Activated naive CD4-positive, alpha-beta T cell treated with anti-CD3 and anti-CD28 coated beads, Interleukin-2, amount 10 ng/mL, durations not matched to agents 7 days and 5 days (primary cell): ENCODE results near the gene MATN4.

Source experiments
- CTCF ChIA-PET: fragments of 350-600 bp; sonication (Branson Sonifier 250); formaldehyde crosslinking; loops from one replicate; lab custom pipeline; 2021; ENCODE audit warnings: antibody characterized with exemption; lab: Charles Lee
- DNase-seq: peaks from one replicate; pipeline ENCODE4 v3.0.0-alpha.2; 2020
- H3K27ac Mint-ChIP-seq: one replicate; pipeline ENCODE4 v1.8.0; 2021; ENCODE audit warnings: mild to moderate bottlenecking, moderate library complexity, mixed read lengths
- H3K27me3 Mint-ChIP-seq: one replicate; pipeline ENCODE4 v1.8.0; 2021; ENCODE audit warnings: mild to moderate bottlenecking, mixed read lengths
- H3K36me3 Mint-ChIP-seq: one replicate; pipeline ENCODE4 v1.8.0; 2021; ENCODE audit warnings: mixed read lengths
- H3K4me1 Mint-ChIP-seq: one replicate; pipeline ENCODE4 v1.8.0; 2021; ENCODE audit warnings: mixed read lengths
- H3K4me3 Mint-ChIP-seq: one replicate; pipeline ENCODE4 v1.8.0; 2021; ENCODE audit warnings: mild to moderate bottlenecking, moderate library complexity, mixed read lengths
- H3K9me3 Mint-ChIP-seq: one replicate; pipeline ENCODE4 v1.8.0; 2021; ENCODE audit warnings: mixed read lengths

MATN4 gene

DNA sequence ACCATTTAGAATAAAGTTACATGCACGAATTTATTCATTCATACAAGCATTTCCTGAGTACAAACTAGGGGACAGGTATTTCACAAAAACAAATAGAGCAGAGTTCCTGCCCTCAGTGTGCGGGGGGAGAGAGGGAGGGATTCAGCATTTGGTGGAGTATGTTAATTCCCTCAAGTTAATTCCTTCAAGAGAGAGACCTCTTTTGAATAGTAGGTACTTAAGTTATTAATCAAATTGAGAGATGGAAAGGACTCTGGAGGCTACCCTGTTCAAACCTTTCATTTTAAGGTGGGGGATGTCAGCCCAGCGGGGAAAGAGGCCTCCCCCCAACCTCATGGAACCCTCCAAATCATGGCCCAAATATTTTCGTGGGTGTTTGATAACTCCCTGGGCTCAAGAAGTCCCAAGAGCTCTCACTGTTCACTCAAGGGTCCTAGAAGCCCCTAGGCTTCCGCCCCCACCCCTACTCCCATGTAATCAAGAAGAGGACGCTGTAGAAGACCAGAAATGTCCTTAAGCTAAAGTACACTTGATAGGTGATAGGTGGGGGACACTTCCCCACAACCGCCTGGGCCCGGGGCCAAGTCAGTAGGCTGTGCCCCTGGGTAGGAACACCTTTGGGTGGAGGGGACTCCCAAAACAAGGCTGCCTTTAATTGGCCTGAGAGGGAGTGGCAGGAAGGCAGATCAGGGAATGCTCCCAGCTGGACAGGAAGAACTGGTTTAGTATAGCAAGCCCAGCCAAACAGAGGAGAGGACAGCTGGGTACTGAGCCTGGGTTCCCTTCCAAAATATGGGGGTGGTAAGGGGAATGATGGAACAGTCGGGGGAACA lies 37.2 kb upstream of the MATN4 start:
- Mint-ChIP-seq H3K27ac (no peak overlapping the region), H3K36me3 (peaks cover 2% of the 10 kb centered on the region), H3K4me3 (no peak overlapping the region), H3K27me3 (peaks cover 38% of the 10 kb centered on the region), H3K9me3 (no peaks in the 10 kb centered on the region), H3K4me1 (peaks cover 22% of the 10 kb centered on the region)
- no peak for DNase-seq
- CTCF ChIA-PET = interaction anchor here (1.2 to 1.6 kb wide), 3 partner anchors 16 to 92 kb away, joined by 3 to 4 read pairs (median 3); no protein-coding TSS in a partner anchor

DNA sequence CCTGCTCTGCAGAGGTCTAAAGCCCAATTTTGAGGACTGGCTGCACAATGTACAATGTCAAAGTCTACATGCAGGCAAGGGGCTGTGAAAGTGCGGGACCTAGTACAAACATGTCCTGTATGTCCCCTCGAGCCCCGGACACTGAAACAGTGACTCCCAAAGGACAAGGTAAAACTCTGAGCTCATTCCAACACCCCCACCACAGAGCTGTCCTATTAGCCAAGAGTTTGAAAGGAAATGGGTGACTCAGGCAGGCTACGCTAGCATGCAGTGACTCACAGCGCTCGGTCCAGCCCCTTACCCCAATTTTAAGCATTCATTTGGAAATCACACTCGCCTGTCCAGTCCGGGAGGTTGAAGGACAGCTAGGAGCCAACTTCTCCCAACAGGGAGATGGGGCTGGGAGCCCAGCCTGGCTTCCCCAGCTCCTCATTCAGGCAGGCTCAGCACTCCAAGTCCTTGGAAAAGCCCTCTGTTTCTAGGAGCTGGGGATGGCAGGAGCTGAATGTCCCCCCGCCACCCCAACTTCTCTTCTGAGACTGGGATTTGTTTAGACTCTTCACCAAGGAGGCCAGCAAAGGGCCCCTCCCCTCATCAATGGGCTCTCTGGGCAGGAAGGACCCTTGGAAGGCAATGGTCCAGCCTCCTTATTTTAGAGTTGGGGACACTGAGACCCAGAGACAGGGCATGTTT lies 36.2 kb upstream of the MATN4 start:
- CTCF ChIA-PET = interaction anchor here (0.7 to 1.6 kb wide), 5 partner anchors 17 to 427 kb away, joined by 3 read pairs; no protein-coding TSS in a partner anchor
- H3K27me3 Mint-ChIP-seq = peaks cover 33% of the 10 kb centered on the region
- no peak overlapping the region for H3K27ac Mint-ChIP-seq
- H3K9me3 Mint-ChIP-seq = no peaks in the 10 kb centered on the region
- DNase-seq = no peak
- peaks cover 22% of the 10 kb centered on the region for H3K4me1 Mint-ChIP-seq
- H3K36me3 Mint-ChIP-seq = peaks cover 2% of the 10 kb centered on the region
- no peak overlapping the region for H3K4me3 Mint-ChIP-seq

DNA sequence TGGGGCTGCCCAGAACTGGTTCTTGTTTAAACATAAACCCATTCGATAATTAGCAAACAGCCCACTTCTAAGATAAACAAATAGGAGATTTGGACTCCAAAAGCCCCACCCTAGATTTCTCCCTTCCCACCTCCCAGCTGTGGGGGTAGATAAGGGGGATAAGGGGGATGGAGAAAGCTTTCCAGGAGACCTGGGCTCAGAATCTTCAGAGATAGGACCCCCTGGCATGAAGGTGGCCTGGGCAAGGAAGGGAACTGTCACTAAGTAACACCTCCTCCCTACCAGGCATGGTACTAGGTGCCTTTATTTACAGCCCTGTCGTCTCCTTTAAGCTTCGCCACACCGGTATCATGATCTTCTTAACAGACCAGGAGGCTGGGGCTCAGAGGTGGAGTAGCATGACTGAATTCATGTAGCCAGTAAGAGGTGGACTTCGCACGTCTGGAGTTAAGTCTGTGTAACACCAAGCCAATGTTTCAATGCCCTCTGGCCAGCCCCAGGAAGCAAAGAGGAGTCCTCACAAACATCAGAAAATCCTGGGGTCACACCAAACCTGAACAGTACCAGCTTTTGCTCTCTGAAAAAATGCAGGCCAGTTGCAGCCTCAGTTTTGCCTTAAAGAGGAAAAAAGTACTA lies 35.6 kb upstream of the MATN4 start:
- H3K36me3 Mint-ChIP-seq = peaks cover 2% of the 10 kb centered on the region
- H3K27ac Mint-ChIP-seq = no peak overlapping the region
- CTCF ChIA-PET = interaction anchor here (1.2 to 1.6 kb wide), 4 partner anchors 17 to 428 kb away, joined by 3 read pairs; no protein-coding TSS in a partner anchor
- no peaks in the 10 kb centered on the region for H3K9me3 Mint-ChIP-seq
- DNase-seq = no peak
- H3K27me3 Mint-ChIP-seq = peaks cover 33% of the 10 kb centered on the region
- H3K4me1 Mint-ChIP-seq = peaks cover 22% of the 10 kb centered on the region
- no peak overlapping the region for H3K4me3 Mint-ChIP-seq

DNA sequence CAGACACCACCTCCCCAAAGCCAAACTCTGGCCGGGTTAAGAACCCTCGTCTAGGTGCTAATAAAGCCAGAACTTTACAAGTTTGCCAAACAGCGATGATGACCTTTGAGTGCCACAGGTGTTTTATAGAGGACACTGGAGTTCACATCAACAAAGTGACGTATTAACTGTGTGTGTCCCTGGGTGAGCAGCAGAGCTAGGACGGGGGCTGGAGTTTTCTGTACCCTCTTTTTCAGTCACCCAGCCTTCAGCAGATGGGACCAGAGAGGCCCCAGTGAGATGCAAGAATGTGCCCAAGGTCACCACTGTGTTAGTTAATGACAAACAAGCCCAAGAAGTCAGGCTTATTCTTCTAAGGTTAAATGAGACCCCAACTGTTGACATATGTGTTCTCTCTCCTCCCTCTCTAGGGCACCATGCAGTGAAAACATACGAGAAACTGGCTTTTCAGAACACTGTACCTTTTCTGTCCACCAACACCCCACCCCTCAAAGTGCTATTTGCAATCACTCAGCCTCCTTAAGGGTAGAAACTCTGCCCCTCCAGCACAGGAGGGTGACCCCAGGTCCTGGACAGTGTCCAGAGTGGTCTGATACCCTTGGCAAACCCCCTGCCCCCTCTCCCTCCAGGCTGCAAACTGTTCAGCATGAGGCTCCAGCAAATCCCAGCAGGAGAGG lies 34.9 kb upstream of the MATN4 start:
- peaks cover 2% of the 10 kb centered on the region for H3K36me3 Mint-ChIP-seq

DNA sequence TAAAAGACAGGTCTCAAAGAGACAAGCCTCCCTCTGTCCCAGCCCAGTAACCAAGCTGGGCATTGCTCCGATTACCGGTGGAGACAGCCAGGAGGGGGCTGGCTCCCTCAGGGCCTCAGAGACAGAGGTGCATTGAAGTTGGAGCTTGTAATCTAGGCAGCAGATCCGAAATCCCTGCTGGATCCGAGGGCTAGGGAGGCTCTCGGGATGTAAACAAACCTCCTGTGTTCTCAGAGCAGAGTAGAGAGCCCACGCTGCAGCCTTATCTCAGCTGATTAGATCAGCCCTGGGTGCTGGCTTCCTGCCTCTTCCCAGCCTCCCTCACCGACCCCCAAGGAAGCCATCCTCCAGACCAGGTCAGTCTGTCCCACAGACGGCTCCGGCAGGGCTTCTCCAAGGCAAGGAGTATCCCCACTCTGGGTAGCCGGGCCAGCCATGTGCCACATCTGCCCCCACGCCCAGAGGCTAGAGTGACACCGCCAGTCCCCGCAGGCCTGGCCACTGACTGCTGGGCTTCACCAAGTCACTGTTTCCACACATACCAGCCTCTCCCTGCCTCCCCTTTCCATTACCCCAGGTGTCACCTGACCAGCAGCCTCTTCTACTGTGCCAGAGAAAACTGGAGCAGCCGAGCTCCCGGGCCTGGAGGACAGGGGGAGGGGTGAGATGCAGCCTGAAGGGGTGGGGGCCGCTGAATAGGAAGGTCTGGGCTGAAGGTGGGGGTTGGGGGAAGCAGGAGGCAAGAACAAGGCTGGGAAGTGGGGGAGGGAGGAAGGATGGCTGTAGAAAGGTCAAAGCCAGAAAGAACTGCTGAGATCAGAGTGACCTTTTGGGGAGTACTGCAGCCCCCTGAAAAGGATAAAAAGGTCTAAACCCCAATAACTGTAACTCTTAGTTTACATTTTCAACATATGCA lies 34.1 kb upstream of the MATN4 start:
- Mint-ChIP-seq H3K27ac (no peak overlapping the region), H3K4me3 (no peak overlapping the region), H3K27me3 (peaks cover 23% of the 10 kb centered on the region), H3K9me3 (no peaks in the 10 kb centered on the region), H3K4me1 (peaks cover 15% of the 10 kb centered on the region), H3K36me3 (peaks cover 2% of the 10 kb centered on the region)
- CTCF ChIA-PET = interaction anchor here (1.2 to 1.3 kb wide), 2 partner anchors 23 to 31 kb away, joined by 3 to 4 read pairs; no protein-coding TSS in a partner anchor
- no peak for DNase-seq

More for the DNA sequence above, 34.9 kb upstream of the MATN4 start:
- CTCF ChIA-PET = interaction anchor here (1.3 kb wide), 1 partner anchor 19 kb away, joined by 3 read pairs; no protein-coding TSS in a partner anchor
- Mint-ChIP-seq H3K9me3 (no peaks in the 10 kb centered on the region), H3K27ac (no peak overlapping the region), H3K4me1 (peaks cover 22% of the 10 kb centered on the region), H3K4me3 (no peak overlapping the region), H3K27me3 (peaks cover 26% of the 10 kb centered on the region)
- no peak for DNase-seq

DNA sequence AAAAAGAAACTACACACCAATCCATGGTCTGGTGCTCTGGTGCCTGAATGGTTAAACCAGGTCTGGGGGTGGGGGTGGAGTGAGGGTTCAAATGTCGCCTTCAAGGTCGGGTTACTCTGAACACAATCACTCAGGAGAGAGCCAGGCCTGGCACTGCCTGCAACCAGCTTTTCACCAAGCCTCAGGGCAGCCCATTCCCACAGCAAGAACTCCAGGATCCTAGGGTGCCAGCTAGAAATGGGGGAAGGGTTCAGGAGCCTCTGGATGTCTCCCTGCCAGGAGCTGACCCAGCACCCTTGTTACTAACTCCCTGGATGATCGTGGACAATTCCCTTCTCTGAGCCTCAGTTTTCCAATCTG lies 33.5 kb upstream of the MATN4 start:
- Mint-ChIP-seq H3K36me3 (peaks cover 2% of the 10 kb centered on the region), H3K4me3 (no peak overlapping the region), H3K27me3 (peaks cover 20% of the 10 kb centered on the region), H3K27ac (no peak overlapping the region), H3K9me3 (no peaks in the 10 kb centered on the region), H3K4me1 (peaks cover 8% of the 10 kb centered on the region)
- no peak for DNase-seq
- CTCF ChIA-PET = interaction anchor here (1.2 to 1.3 kb wide), 2 partner anchors 22 to 32 kb away, joined by 3 to 4 read pairs; no protein-coding TSS in a partner anchor

DNA sequence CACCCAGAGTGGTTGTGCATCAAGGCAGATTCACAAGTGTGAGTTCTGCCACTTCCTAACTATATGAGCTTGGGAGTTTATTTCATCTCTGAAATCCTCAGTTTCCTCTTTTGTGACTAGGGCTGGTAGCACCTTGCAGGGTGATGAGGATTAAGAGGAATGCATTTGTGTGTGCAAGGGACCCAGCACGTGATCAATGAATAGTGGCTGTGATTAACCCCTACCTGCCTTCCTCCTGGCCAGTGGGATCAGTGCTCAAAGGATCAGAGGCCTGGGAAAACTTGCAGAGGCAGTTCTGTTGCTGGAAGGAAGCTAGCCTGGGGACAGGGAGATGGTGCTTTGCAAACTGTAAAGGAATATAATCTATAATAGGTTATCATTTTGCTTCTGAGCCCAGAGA lies 32.9 kb upstream of the MATN4 start:
- Mint-ChIP-seq H3K27me3 (peaks cover 14% of the 10 kb centered on the region), H3K36me3 (peaks cover 2% of the 10 kb centered on the region), H3K4me1 (peaks cover 3% of the 10 kb centered on the region), H3K27ac (no peak overlapping the region), H3K9me3 (no peaks in the 10 kb centered on the region), H3K4me3 (no peak overlapping the region)
- CTCF ChIA-PET = interaction anchor here (1.2 to 1.8 kb wide), 3 partner anchors 22 to 32 kb away, joined by 3 to 4 read pairs (median 4); partner anchors contain the start of gene SYS1
- no peak for DNase-seq

DNA sequence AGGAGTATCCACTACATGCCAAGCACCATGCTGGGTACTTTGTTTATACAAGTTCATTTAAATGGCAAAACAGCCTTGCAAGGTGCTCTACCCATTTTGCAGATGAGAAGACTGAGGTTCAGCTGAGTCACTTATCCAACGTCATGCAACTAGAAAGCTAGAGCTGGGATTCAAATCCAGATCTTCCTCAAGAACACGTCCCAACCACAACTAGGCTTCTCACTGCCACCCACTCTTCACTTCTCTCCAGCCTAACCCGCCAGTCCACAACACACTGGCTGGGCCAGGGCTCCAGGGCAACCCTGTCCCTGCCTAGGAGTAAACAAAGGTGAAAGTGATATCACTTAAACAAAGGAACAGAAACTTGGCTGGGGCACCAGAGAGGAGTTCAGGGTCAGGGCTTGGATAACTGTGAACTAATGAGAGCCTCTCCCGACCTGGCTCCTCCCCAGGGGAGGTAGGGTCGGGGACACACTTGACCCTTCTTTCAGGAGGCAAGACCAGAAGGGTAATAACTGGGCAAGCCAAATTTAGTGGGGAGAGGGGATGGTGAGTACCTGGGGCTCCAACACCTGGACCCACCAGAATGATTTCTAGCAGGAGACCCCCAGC lies 32.2 kb upstream of the MATN4 start:
- CTCF ChIA-PET = interaction anchor here (0.6 to 1.8 kb wide), 2 partner anchors 22 to 24 kb away, joined by 3 to 4 read pairs; partner anchors contain the start of gene SYS1
- Mint-ChIP-seq H3K4me1 (no peaks in the 10 kb centered on the region), H3K4me3 (no peak overlapping the region), H3K36me3 (no peaks in the 10 kb centered on the region), H3K9me3 (no peaks in the 10 kb centered on the region), H3K27ac (no peak overlapping the region), H3K27me3 (peaks cover 9% of the 10 kb centered on the region)
- no peak for DNase-seq

DNA sequence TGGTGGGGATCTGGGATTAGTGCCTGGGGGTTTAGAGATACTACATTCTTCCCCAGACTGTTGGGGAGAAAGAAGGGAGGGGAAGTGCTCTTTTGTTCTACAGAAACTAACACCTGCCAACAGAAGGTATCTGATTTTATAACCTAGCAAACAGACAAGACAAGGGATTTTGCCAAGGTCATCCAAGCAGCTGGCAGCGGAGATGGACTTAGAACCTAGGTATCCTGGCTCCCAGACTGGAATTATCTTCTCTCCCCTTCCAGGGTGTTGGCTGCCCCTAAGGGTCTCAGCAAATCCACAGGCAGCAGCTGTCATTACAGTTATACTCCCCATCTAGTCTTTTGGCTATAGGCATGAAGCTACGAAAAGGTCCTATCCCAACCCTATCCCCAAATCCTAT lies 31.7 kb upstream of the MATN4 start:
- no peak for DNase-seq
- no peak overlapping the region for H3K27ac Mint-ChIP-seq
- CTCF ChIA-PET = interaction anchor here (0.6 to 1.8 kb wide), 2 partner anchors 23 to 25 kb away, joined by 3 to 4 read pairs; partner anchors contain the start of gene SYS1
- H3K4me1 Mint-ChIP-seq = no peaks in the 10 kb centered on the region
- no peaks in the 10 kb centered on the region for H3K9me3 Mint-ChIP-seq
- no peak overlapping the region for H3K4me3 Mint-ChIP-seq
- H3K36me3 Mint-ChIP-seq = no peaks in the 10 kb centered on the region
- peaks cover 8% of the 10 kb centered on the region for H3K27me3 Mint-ChIP-seq

DNA sequence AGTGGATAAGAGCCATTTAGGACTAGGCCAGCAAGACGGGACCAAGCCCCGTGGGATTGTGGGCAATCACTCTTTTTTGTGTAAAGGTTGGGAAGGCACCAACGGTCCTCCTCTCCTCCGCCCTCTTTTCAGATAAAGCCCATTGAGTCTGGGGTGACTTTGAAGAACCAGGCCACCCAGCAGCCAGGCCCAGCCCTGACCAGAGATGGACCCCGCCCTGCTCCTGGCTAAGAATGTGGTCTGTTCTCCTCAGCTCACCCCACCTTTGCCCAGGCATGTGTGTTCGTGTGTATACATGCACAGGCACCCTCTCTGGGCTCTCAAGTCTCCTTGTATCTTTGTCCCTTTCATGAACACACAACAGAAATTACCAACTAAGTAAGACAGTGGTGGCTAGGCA lies 31.0 kb upstream of the MATN4 start:
- CTCF ChIA-PET = no interaction called here
- no peaks in the 10 kb centered on the region for H3K4me1 Mint-ChIP-seq
- H3K36me3 Mint-ChIP-seq = no peaks in the 10 kb centered on the region
- H3K9me3 Mint-ChIP-seq = no peaks in the 10 kb centered on the region
- peaks cover 5% of the 10 kb centered on the region for H3K27me3 Mint-ChIP-seq
- no peak for DNase-seq
- no peak overlapping the region for H3K27ac Mint-ChIP-seq
- no peak overlapping the region for H3K4me3 Mint-ChIP-seq

DNA sequence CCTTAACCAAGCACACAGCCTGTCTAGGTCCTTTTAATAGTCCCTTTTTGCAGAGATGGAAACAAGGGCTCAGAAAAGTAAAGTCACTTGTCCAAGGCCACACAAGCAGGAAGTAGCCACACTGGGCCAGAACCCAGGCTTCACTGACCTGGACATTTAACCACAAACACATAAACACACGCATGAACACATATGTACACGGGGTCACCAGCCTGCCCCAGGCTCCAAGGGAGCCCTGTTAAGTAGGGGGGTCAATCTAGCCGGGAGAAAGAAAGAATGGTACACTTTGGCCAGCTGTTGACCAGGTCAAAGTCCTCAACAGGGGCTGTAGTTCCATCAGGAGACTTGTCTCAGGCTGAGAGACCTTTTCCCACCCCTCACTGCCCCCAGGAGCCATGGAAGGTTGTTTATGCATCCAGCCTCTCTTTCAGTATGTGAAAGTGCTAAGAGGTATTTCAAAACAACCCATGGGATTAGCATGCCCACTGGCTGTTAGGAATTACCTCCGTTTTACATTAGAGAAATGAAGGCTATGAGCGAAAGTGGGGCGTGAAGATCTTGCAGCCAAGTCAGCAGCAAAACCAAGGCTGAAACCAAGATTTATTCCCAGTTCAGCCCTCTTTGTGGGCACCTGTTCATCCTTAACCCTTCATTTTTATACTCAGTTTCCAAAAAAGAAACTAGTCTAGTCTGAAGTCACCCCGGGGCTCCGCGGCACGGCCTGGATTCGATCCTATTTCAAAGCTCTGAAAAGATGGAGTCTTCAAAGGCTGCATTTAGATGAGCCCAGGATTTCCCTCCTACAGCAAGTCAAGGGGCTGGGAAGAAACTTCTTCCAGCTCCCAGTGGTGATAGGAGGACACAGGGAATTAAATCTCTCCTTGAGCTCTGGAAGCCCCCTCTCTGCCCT lies 30.3 kb upstream of the MATN4 start:
- Mint-ChIP-seq H3K9me3 (no peaks in the 10 kb centered on the region), H3K27ac (no peak overlapping the region), H3K4me3 (no peak overlapping the region), H3K27me3 (peaks cover 5% of the 10 kb centered on the region), H3K4me1 (no peaks in the 10 kb centered on the region), H3K36me3 (no peaks in the 10 kb centered on the region)
- DNase-seq = no peak
- CTCF ChIA-PET = no interaction called here
